Muscle layer of colon (tissue), 2 donors: ENCODE results near the gene NAGPA.

Source experiments
- H3K27ac ChIP-seq: one replicate; pipeline ENCODE4 v1.7.0; 2013; ENCODE audit warnings: low read depth, mild to moderate bottlenecking, low read length, moderate library complexity
- H3K27me3 ChIP-seq, 2 donors: one replicate each; pipeline ENCODE4 v1.7.0; 2013; ENCODE audit warnings: low read length in 2 of 2, mild to moderate bottlenecking in 2 of 2; ENCODE audit not compliant: insufficient read depth in 2 of 2, control insufficient read depth in 1 of 2
- H3K36me3 ChIP-seq: one replicate; pipeline ENCODE4 v1.7.0; 2013; ENCODE audit warnings: mild to moderate bottlenecking, low read length; ENCODE audit not compliant: insufficient read depth
- H3K4me1 ChIP-seq: one replicate; pipeline ENCODE4 v1.7.0; 2013; ENCODE audit warnings: mild to moderate bottlenecking, low read length; ENCODE audit not compliant: insufficient read depth
- H3K4me3 ChIP-seq, 2 donors: one replicate each; pipeline ENCODE4 v1.7.0; 2013; ENCODE audit warnings: low read length in 2 of 2, low read depth in 1 of 2, mild to moderate bottlenecking in 1 of 2, moderate library complexity in 1 of 2
- H3K9ac ChIP-seq: one replicate; pipeline ENCODE4 v1.7.0; 2013; ENCODE audit warnings: low read length
- H3K9me3 ChIP-seq: one replicate; pipeline ENCODE4 v1.7.0; 2013; ENCODE audit warnings: mild to moderate bottlenecking, low read length
- donor health status: abdominal sarcoma.
- donor health status: Adenocarcinoma of cecum.

Gene NAGPA

GRCh38 chr16:5008311-5008731, 25.4 kb downstream of the NAGPA start:
- Histone ChIP-seq H3K4me3 (no peak overlapping the region), H3K9me3 (no peaks in the 10 kb centered on the region), H3K9ac (no peak overlapping the region), H3K27me3 (peaks cover 0 to 3% of the 10 kb centered on the region in 2 donors), H3K36me3 (no peaks in the 10 kb centered on the region), H3K4me1 (no peaks in the 10 kb centered on the region), H3K27ac (no peak overlapping the region)

- Histone ChIP-seq H3K27me3 (peaks cover 0 to 3% of the 10 kb centered on the region in 2 donors), H3K36me3 (no peaks in the 10 kb centered on the region), H3K4me1 (no peaks in the 10 kb centered on the region), H3K27ac (no peak overlapping the region), H3K9ac (no peak overlapping the region), H3K4me3 (no peak overlapping the region), H3K9me3 (no peaks in the 10 kb centered on the region)
Observed at GRCh38 chr16:5007256-5007655, 26.5 kb downstream of the NAGPA start.

- Histone ChIP-seq H3K27ac (no peak overlapping the region), H3K36me3 (no peaks in the 10 kb centered on the region), H3K9me3 (no peaks in the 10 kb centered on the region), H3K27me3 (peaks cover 0 to 3% of the 10 kb centered on the region in 2 donors), H3K4me3 (no peak overlapping the region), H3K9ac (no peak overlapping the region), H3K4me1 (no peaks in the 10 kb centered on the region)
Observed at GRCh38 chr16:5006348-5007193, 27.2 kb downstream of the NAGPA start.

GRCh38 chr16:5005916-5006315, 27.8 kb downstream of the NAGPA start:
- Histone ChIP-seq H3K27ac (no peak overlapping the region), H3K4me3 (no peak overlapping the region), H3K27me3 (peaks cover 0 to 3% of the 10 kb centered on the region in 2 donors), H3K9me3 (no peaks in the 10 kb centered on the region), H3K36me3 (no peaks in the 10 kb centered on the region), H3K9ac (no peak overlapping the region), H3K4me1 (no peaks in the 10 kb centered on the region)

GRCh38 chr16:5004311-5004710, 29.4 kb downstream of the NAGPA start:
- Histone ChIP-seq H3K4me3 (no peak overlapping the region), H3K36me3 (no peaks in the 10 kb centered on the region), H3K27ac (no peak overlapping the region), H3K9ac (no peak overlapping the region), H3K4me1 (no peaks in the 10 kb centered on the region), H3K9me3 (no peaks in the 10 kb centered on the region), H3K27me3 (peaks cover 0 to 3% of the 10 kb centered on the region in 2 donors)

- Histone ChIP-seq H3K4me3 (no peak overlapping the region), H3K27ac (no peak overlapping the region), H3K36me3 (no peaks in the 10 kb centered on the region), H3K9ac (no peak overlapping the region), H3K9me3 (no peaks in the 10 kb centered on the region), H3K27me3 (peaks cover 0 to 3% of the 10 kb centered on the region in 2 donors), H3K4me1 (no peaks in the 10 kb centered on the region)
Observed at GRCh38 chr16:5003828-5004227, 29.9 kb downstream of the NAGPA start.

- H3K4me3 ChIP-seq: no peak overlapping the region
Observed at GRCh38 chr16:5003211-5003610, 30.5 kb downstream of the NAGPA start.

GRCh38 chr16:5002699-5003143, 31.0 kb downstream of the NAGPA start:
- no peaks in the 10 kb centered on the region for H3K9me3 ChIP-seq
- no peak overlapping the region for H3K27ac ChIP-seq
- H3K4me1 ChIP-seq: no peaks in the 10 kb centered on the region
- no peaks in the 10 kb centered on the region for H3K36me3 ChIP-seq
- H3K4me3 ChIP-seq: no peak overlapping the region
- H3K27me3 ChIP-seq: no peaks in the 10 kb centered on the region
- no peak overlapping the region for H3K9ac ChIP-seq

More at GRCh38 chr16:5003211-5003610, 30.5 kb downstream of the NAGPA start:
- Histone ChIP-seq H3K27ac (no peak overlapping the region), H3K27me3 (no peaks in the 10 kb centered on the region), H3K36me3 (no peaks in the 10 kb centered on the region), H3K9ac (no peak overlapping the region), H3K4me1 (no peaks in the 10 kb centered on the region), H3K9me3 (no peaks in the 10 kb centered on the region)

GRCh38 chr16:5001986-5002385, 31.7 kb downstream of the NAGPA start:
- H3K9ac ChIP-seq: no peak overlapping the region
- H3K4me3 ChIP-seq: no peak overlapping the region
- no peaks in the 10 kb centered on the region for H3K4me1 ChIP-seq
- no peaks in the 10 kb centered on the region for H3K27me3 ChIP-seq
- H3K36me3 ChIP-seq: no peaks in the 10 kb centered on the region
- no peak overlapping the region for H3K27ac ChIP-seq
- no peaks in the 10 kb centered on the region for H3K9me3 ChIP-seq

GRCh38 chr16:5001571-5001970, 32.2 kb downstream of the NAGPA start:
- Histone ChIP-seq H3K27ac (no peak overlapping the region), H3K9me3 (no peaks in the 10 kb centered on the region), H3K9ac (no peak overlapping the region), H3K4me1 (no peaks in the 10 kb centered on the region), H3K36me3 (no peaks in the 10 kb centered on the region), H3K27me3 (no peaks in the 10 kb centered on the region), H3K4me3 (no peak overlapping the region)

- Histone ChIP-seq H3K4me3 (no peak overlapping the region), H3K9ac (no peak overlapping the region), H3K4me1 (no peaks in the 10 kb centered on the region), H3K36me3 (no peaks in the 10 kb centered on the region), H3K9me3 (no peaks in the 10 kb centered on the region), H3K27me3 (no peaks in the 10 kb centered on the region), H3K27ac (no peak overlapping the region)
Observed at GRCh38 chr16:5000573-5001001, 33.1 kb downstream of the NAGPA start.
